Cortex of kidney (tissue), 1 donor: ENCODE data around the gene UBE2L5.
"Not testable (repeated sequence)": the region's sequence is repeated elsewhere in the genome, so short reads cannot be mapped to it uniquely, and the experiment has no call there.

Experiments used
- DNase-seq: peaks from one replicate; lab custom pipeline; 2025; lab: John Stamatoyannopoulos, UW

The UBE2L5 gene

GRCh38 chr13:30440910-30441703 lies 18.8 kb downstream of the UBE2L5 start:
- no peak for DNase-seq

GRCh38 chr13:30442926-30443325 lies 20.6 kb downstream of the UBE2L5 start:
- DNase-seq = no peak

- DNase-seq = not testable (repeated sequence)
These were observed 21.2 kb downstream of the UBE2L5 start for GRCh38 chr13:30443491-30443890.

- DNase-seq = no peak
These were observed 21.7 kb downstream of the UBE2L5 start for GRCh38 chr13:30443957-30444404.

GRCh38 chr13:30446126-30446500 lies 23.8 kb downstream of the UBE2L5 start:
- DNase-seq = no peak

- DNase-seq = no peak
These were observed 26.1 kb downstream of the UBE2L5 start for GRCh38 chr13:30448441-30448840.

GRCh38 chr13:30450066-30450465 lies 27.8 kb downstream of the UBE2L5 start:
- no peak for DNase-seq

GRCh38 chr13:30451476-30451875 lies 29.2 kb downstream of the UBE2L5 start:
- DNase-seq = not testable (repeated sequence)

GRCh38 chr13:30453727-30454126 lies 31.4 kb downstream of the UBE2L5 start:
- DNase-seq = no peak

GRCh38 chr13:30454991-30455390 lies 32.7 kb downstream of the UBE2L5 start:
- no peak for DNase-seq

- DNase-seq = no peak
These were observed 34.0 kb downstream of the UBE2L5 start for GRCh38 chr13:30456290-30456689.

- no peak for DNase-seq
These were observed 35.1 kb downstream of the UBE2L5 start for GRCh38 chr13:30457306-30457891.

GRCh38 chr13:30461279-30462066 lies 39.2 kb downstream of the UBE2L5 start:
- DNase-seq = not testable (repeated sequence)

GRCh38 chr13:30463787-30464495 lies 41.6 kb downstream of the UBE2L5 start:
- no peak for DNase-seq

GRCh38 chr13:30464496-30465342 lies 42.4 kb downstream of the UBE2L5 start:
- DNase-seq = no peak

- DNase-seq = no peak
These were observed 43.0 kb downstream of the UBE2L5 start for GRCh38 chr13:30465343-30465592.

GRCh38 chr13:30465593-30466357 lies 43.5 kb downstream of the UBE2L5 start, which contains the start of gene HMGB1:
Gene HMGB1, minus strand, starts transcription at chr13:30465936. Its CDS starts 2,256 bp downstream, at chr13:30463680.
- no peak for DNase-seq

GRCh38 chr13:30466358-30466714 lies 44.0 kb downstream of the UBE2L5 start:
- no peak for DNase-seq

GRCh38 chr13:30466841-30467252 lies 44.6 kb downstream of the UBE2L5 start:
- DNase-seq = no peak

- DNase-seq = no peak
These were observed 51.4 kb downstream of the UBE2L5 start for GRCh38 chr13:30473675-30474074.
